OCI-LY3 (cell line): ENCODE data around the gene CAMK1.

Experiments
- H2AFZ ChIP-seq: fragments of 200-600, 300-600 bp; shearing (Covaris generic); 2 replicates; pipeline ENCODE4 v1.6.0; 2014; ENCODE audit warnings: antibody characterized with exemption, low read depth, low read length
- H3K27ac ChIP-seq: fragments of 200-600, 300-600 bp; sonication (generic); 2 replicates; pipeline ENCODE4 v1.5.1; 2014; ENCODE audit warnings: mild to moderate bottlenecking, low read length, moderate library complexity, mixed read lengths
- H3K27me3 ChIP-seq: fragments of 200-600, 300-600 bp; sonication (generic); 2 replicates; pipeline ENCODE4 v1.6.1; 2014; ENCODE audit warnings: low read depth, low read length, mixed read lengths
- H3K36me3 ChIP-seq: fragments of 200-600, 300-600 bp; sonication (generic); replicated peaks from 2 replicates; pipeline ENCODE3; 2014; ENCODE audit warnings: low read depth, low read length, mixed read lengths
- H3K4me1 ChIP-seq: fragments of 300-600, 200-600 bp; sonication (generic); 2 replicates; pipeline ENCODE4 v1.6.1; 2014; ENCODE audit warnings: low read length, mixed read lengths
- H3K4me2 ChIP-seq: fragments of 200-600, 300-600 bp; sonication (generic); 2 replicates; pipeline ENCODE4 v1.6.1; 2014; ENCODE audit warnings: low read length, mixed read lengths
- H3K4me3 ChIP-seq: fragments of 300-600, 200-600 bp; sonication (generic); 2 replicates; pipeline ENCODE4 v1.5.1; 2014; ENCODE audit warnings: antibody characterized with exemption, mild to moderate bottlenecking, low read length, moderate library complexity
- H3K79me2 ChIP-seq: fragments of 300-600, 200-600 bp; shearing (Covaris generic); 2 replicates; pipeline ENCODE4 v1.6.1; 2014; ENCODE audit warnings: mild to moderate bottlenecking, low read length, mixed read lengths
- H3K9ac ChIP-seq: fragments of 300-600, 200-600 bp; shearing (Covaris generic); 2 replicates; pipeline ENCODE4 v1.6.0; 2014; ENCODE audit warnings: mild to moderate bottlenecking, low read length, moderate library complexity
- H3K9me3 ChIP-seq: fragments of 200-600, 300-600 bp; shearing (Covaris generic); 2 replicates; pipeline ENCODE4 v1.6.1; 2014; ENCODE audit warnings: low read length, mixed read lengths; ENCODE audit not compliant: insufficient read depth
- H4K20me1 ChIP-seq: fragments of 200-600, 300-600 bp; sonication (generic); 2 replicates; pipeline ENCODE4 v1.6.1; 2016; ENCODE audit warnings: low read length, mixed read lengths; ENCODE audit not compliant: insufficient read depth
- EZH2phosphoT487 ChIP-seq: fragments of 200-600 bp; shearing (Covaris generic); IDR thresholded peaks from 2 replicates; pipeline ENCODE4 v1.6.1; 2018; ENCODE audit warnings: antibody characterized with exemption, mixed run types, low read depth
- TF ChIP-seq, protein P1 (sequence below): fragments of 200-600, 300-600 bp; sonication (generic); IDR thresholded peaks from 2 replicates; pipeline ENCODE4 v1.5.1; 2014; ENCODE audit warnings: antibody characterized with exemption, low read length, low read depth

Gene CAMK1

GRCh38 chr3:9769426-9770275, at the start of gene CAMK1:
Gene CAMK1 (minus strand): TSS chr3:9769947. CDS start chr3:9767749, 2,198 bp downstream.
- Histone ChIP-seq H3K27ac (no peak within 1 kb of the TSS), H3K36me3 (no peaks in the 10 kb centered on the region), H2AFZ (no peak within 1 kb of the TSS), H4K20me1 (no peaks in the 10 kb centered on the region), H3K4me1 (no peaks in the 10 kb centered on the region), H3K9ac (no peak within 1 kb of the TSS), H3K4me2 (no peak within 1 kb of the TSS), H3K9me3 (no peaks in the 10 kb centered on the region), H3K4me3 (no peak within 1 kb of the TSS), H3K79me2 (no peaks in the 10 kb centered on the region), H3K27me3 (no peaks in the 10 kb centered on the region)
- TF ChIP-seq EZH2phosphoT487: no peak
- TF ChIP-seq, protein P1, sequence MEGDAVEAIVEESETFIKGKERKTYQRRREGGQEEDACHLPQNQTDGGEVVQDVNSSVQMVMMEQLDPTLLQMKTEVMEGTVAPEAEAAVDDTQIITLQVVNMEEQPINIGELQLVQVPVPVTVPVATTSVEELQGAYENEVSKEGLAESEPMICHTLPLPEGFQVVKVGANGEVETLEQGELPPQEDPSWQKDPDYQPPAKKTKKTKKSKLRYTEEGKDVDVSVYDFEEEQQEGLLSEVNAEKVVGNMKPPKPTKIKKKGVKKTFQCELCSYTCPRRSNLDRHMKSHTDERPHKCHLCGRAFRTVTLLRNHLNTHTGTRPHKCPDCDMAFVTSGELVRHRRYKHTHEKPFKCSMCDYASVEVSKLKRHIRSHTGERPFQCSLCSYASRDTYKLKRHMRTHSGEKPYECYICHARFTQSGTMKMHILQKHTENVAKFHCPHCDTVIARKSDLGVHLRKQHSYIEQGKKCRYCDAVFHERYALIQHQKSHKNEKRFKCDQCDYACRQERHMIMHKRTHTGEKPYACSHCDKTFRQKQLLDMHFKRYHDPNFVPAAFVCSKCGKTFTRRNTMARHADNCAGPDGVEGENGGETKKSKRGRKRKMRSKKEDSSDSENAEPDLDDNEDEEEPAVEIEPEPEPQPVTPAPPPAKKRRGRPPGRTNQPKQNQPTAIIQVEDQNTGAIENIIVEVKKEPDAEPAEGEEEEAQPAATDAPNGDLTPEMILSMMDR: no peak

DNA sequence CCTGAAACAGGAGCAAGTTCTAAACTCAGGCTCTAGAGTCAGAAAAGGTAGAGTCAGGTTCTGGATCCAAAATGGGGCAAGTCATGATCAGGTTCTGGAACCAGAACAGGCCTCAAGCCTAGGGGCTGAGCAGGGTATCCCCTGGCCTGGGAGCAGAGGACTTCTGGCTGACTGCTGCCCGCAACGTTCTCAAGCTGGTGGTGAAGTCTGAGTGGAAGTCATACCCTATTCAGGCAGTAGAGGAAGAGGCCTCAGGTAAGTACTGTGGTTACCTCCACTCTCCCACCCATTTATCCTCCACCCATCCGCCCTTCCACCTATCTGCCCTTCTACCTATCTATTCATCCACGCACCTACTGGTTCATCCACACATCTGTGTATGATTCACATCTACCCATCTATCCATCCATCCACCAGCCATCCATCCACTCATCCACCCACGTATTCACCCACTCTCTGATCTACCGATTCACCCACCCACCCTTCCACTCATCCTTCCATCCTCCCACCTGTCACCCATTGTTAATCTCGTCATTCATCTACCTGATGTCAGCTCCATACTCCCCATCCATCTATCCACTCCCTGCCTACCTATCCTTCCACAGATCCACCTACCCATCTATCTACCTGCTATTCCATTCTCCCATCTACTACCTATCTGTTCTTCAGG, 49.1 kb upstream of the CAMK1 start:
- no peak overlapping the region for H3K9ac ChIP-seq

DNA sequence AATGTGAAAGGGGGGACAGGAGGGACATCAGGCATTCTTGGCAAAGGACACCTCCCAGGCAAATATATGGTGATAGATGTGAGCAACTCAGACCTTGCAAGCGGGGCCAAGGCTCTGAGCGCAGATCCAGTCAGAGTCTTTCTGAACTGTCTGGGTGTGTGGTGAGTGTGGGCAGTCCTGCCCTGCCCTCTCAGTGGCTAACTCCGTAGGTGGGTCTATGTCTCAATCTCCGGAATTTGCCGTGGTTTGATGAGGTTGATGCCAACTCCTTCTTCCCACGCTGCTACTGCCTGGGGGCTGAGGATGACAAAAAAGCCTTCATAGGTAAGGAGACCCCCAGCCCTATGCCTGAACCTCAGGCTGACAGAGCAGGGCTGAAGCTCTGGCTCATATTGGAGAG, 47.7 kb upstream of the CAMK1 start:
- H3K4me3 ChIP-seq: no peak overlapping the region
- H3K4me1 ChIP-seq: no peaks in the 10 kb centered on the region
- no peaks in the 10 kb centered on the region for H3K79me2 ChIP-seq
- no peaks in the 10 kb centered on the region for H3K27me3 ChIP-seq
- H4K20me1 ChIP-seq: no peaks in the 10 kb centered on the region
- H3K27ac ChIP-seq: no peak overlapping the region
- H3K36me3 ChIP-seq: peaks cover 8% of the 10 kb centered on the region
- no peak overlapping the region for H2AFZ ChIP-seq
- TF ChIP-seq, protein P1: no peak
- no peak for TF ChIP-seq EZH2phosphoT487
- H3K9me3 ChIP-seq: no peaks in the 10 kb centered on the region
- H3K4me2 ChIP-seq: no peak overlapping the region
- H3K9ac ChIP-seq: no peak overlapping the region

More for the DNA sequence above, 49.1 kb upstream of the CAMK1 start:
- no peaks in the 10 kb centered on the region for H3K79me2 ChIP-seq
- H3K9me3 ChIP-seq: no peaks in the 10 kb centered on the region
- H3K4me1 ChIP-seq: no peaks in the 10 kb centered on the region
- no peak overlapping the region for H3K4me2 ChIP-seq
- TF ChIP-seq, protein P1: no peak
- no peak for TF ChIP-seq EZH2phosphoT487
- no peaks in the 10 kb centered on the region for H3K27me3 ChIP-seq
- H3K27ac ChIP-seq: no peak overlapping the region
- no peaks in the 10 kb centered on the region for H4K20me1 ChIP-seq
- H2AFZ ChIP-seq: no peak overlapping the region
- peaks cover 4% of the 10 kb centered on the region for H3K36me3 ChIP-seq
- H3K4me3 ChIP-seq: no peak overlapping the region

- Histone ChIP-seq H3K4me2 (no peak overlapping the region), H2AFZ (no peak overlapping the region), H3K9ac (no peak overlapping the region), H3K27ac (no peak overlapping the region), H3K79me2 (no peaks in the 10 kb centered on the region), H3K4me1 (no peaks in the 10 kb centered on the region), H3K27me3 (no peaks in the 10 kb centered on the region), H4K20me1 (no peaks in the 10 kb centered on the region), H3K9me3 (no peaks in the 10 kb centered on the region), H3K36me3 (peaks cover 8% of the 10 kb centered on the region), H3K4me3 (no peak overlapping the region)
- TF ChIP-seq, protein P1: no peak
- no peak for TF ChIP-seq EZH2phosphoT487
Observed at GRCh38 chr3:9815986-9816385, 46.2 kb upstream of the CAMK1 start.
